LNCaP clone FGC (cell line): ENCODE results near the gene TAF6L.
A peak's percentile ranks its signal among the peaks of the same experiment; 100 is the strongest.

Experiments used
- DNase-seq: peaks from one replicate; pipeline ENCODE4 v3.0.0-alpha.2; 2011; ENCODE audit warnings: low read depth
- H3K4me3 ChIP-seq: 2 replicates; pipeline ENCODE4 v1.5.1; 2011; ENCODE audit warnings: mild to moderate bottlenecking, low read depth, low read length, control low read depth
- CTCF ChIP-seq: IDR thresholded peaks from 2 replicates; pipeline ENCODE4 v1.5.1; 2012; ENCODE audit warnings: mild to moderate bottlenecking; ENCODE audit not compliant: control insufficient read depth, insufficient read depth; ENCODE audit errors: extremely low read depth

Gene TAF6L

DNA sequence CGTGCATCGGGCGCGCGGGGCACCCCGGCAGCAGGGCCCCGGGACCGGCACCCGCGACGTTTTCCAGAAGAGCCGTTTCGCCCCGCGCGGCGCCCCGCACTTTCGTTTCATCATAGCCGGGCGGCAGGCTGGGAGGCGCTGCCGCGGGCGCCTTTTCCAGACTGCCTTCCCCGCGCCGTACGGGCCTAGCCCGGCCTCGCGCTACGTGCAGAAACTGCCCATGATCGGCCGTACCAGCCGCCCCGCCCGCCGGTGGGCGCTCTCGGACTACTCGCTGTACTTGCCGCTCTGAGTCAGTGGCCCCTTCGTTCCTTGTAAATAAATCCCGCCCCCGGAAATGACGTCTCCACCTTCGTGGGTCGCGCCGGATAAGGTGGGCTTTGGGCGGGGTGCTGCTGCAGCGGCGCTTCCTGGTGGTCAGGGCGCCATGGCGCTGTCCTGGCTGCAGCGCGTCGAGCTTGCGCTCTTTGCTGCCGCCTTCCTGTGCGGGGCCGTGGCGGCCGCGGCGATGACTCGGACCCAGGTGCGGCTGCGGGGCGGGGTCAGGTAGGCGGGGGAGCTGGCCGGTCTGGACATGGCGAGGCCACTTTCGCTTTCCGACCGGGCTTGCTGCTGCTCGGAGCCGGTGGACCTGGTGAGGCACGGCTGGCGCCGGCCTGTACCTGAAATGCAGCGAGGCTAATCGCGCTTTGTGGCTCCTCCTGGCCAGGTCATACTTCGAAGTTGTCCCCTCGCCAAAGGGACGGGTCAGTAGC lies 16.0 kb downstream of the TAF6L start, which contains the start of gene TMEM179B:
Gene TMEM179B (plus strand): TSS at position 398 of the 755 bp plus-strand sequence. CDS start 30 bp downstream, at position 428.
- TF ChIP-seq CTCF, result peak; percentile 57
- H3K4me3 ChIP-seq, result peak within 1 kb of the TSS; percentile 93
- peak; percentile 89 for DNase-seq

GRCh38 chr11:62788991-62789390 lies 17.8 kb downstream of the TAF6L start:
- TF ChIP-seq CTCF, result no peak
- no peak for DNase-seq
- peak overlapping the region; percentile 93 for H3K4me3 ChIP-seq

GRCh38 chr11:62789576-62789975 lies 18.4 kb downstream of the TAF6L start:
- no peak for DNase-seq
- no peak overlapping the region for H3K4me3 ChIP-seq
- TF ChIP-seq CTCF, result no peak

GRCh38 chr11:62791501-62792201 lies 20.5 kb downstream of the TAF6L start, which contains the start of gene TMEM223:
Gene TMEM223, minus strand, starts transcription at chr11:62792006. Its CDS starts 12 bp downstream, at chr11:62791994.
- peak within 1 kb of the TSS; percentile 93 for H3K4me3 ChIP-seq
- no peak for TF ChIP-seq CTCF
- DNase-seq, result no peak

GRCh38 chr11:62792202-62792575 lies 21.0 kb downstream of the TAF6L start:
- no peak for DNase-seq
- TF ChIP-seq CTCF, result no peak
- peak overlapping the region; percentile 93 for H3K4me3 ChIP-seq

DNA sequence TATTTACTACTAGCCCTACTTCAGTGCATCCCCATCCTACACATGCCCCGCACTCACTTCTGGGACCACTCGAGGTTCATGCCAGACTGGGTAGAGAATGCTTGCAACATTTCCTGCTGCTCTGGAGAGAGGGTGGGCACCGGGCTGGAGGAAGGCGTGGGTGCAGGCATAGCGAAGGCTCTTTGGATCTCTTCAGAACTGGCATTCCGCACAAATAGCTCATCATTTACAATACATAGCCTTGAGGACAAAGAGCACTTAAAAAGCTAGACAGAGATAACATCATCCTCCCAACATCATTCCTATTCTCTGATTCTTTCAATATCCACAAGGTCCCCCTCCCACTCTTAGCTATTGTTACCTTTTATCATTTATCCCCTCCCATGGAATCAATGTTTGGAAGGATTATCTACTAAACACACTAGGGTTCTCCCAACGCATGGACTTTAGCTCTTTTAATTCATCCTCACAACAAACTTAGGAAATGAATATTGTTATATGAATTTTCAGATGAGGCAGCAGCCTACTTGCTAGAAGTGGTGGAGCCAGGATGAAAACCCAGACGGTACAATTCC lies 23.1 kb downstream of the TAF6L start:
- no peak for TF ChIP-seq CTCF
- no peak for DNase-seq
- no peak overlapping the region for H3K4me3 ChIP-seq
